SU-DHL-6 (cell line): ENCODE data around the gene FAM47E.

Experiments
- CTCF ChIP-seq: fragments of 200-600 bp; sonication (generic); IDR thresholded peaks from one replicate; pipeline ENCODE4 v1.5.1; 2017; ENCODE audit warnings: antibody characterized with exemption, mild to moderate bottlenecking, low read length, moderate library complexity; ENCODE audit not compliant: insufficient read depth, poor library complexity, severe bottlenecking
- EZH2phosphoT487 ChIP-seq: fragments of 200-600 bp; sonication (generic), shearing (Covaris generic); conservative IDR thresholded peaks from 2 replicates; pipeline ENCODE4 v1.6.1; 2018; ENCODE audit warnings: mild to moderate bottlenecking, antibody characterized with exemption, low read length, moderate library complexity, mixed read lengths

GRCh38 chr4:76234679-76235044 lies 16.9 kb upstream of the FAM47E start:
- TF ChIP-seq CTCF (no peak), EZH2phosphoT487 (no peak)
